Measurements from ENCODE around the gene USP2.

- TF ChIP-seq GATA3 (IDR thresholded peaks at IDR 0.05; ENCODE audit: low read depth, low read length): no peak
- TF ChIP-seq GATA2 (IDR thresholded peaks at IDR 0.05; ENCODE audit: low read depth, low read length): no peak
These were observed 16.2 kb upstream of the USP2 start for GRCh38 chr11:119397740-119398139.
